Uterus (tissue), 2 donors: ENCODE measurements around the gene SIGLEC10.

Experiments used
- POLR2A ChIP-seq, 2 donors: fragments of 450-650 bp; IDR thresholded peaks; one replicate each; pipeline ENCODE4 v1.6.1; 2016; ENCODE audit warnings: antibody characterized with exemption in 2 of 2, mild to moderate bottlenecking in 1 of 2, moderate library complexity in 1 of 2
- TF ChIP-seq, protein P1 (sequence below), 4 experiments: fragments of 200-600 bp in 2 of 4; fragments of 450-650 bp in 2 of 4; sonication (generic) in 2 of 4; IDR thresholded peaks; one replicate each; pipeline ENCODE4 v1.5.1; 2016 to 2019; ENCODE audit warnings: antibody characterized with exemption in 4 of 4, mild to moderate bottlenecking in 2 of 4, moderate library complexity in 1 of 4

DNA sequence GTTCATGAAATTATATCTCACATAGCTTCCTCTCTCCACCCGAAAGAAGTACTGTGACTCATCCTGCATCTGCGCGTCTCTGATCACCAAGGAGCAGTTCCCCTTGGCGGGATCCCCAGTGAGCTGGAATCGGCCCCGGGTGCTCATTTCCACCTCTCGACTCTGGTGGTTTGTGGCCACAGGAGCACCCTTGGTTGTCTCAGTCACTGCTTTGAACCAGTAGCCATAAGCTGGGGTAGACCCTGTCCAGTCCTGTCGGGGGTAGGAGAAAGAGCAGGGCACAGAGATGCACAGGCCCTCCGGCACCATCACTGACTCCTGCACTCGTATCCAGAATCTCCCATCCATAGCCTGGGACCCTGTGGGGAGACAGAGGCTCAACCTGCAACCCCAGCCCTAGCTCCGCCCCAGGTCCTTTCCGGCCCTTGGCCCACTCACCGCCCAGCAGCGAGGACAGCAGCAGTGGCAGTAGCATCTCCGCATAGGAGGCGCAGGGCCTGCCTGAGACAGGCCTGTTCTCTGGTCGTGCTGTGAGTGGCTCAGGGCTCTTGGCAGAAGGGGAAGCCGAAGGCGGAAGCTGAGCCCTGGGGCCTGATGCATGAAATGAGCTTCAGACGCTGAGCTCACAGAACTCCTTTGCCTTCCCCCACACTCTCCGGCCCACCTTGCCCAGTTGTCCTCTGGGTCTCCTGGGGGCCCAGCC is at the start of gene SIGLEC10:
- TF ChIP-seq, protein P1, sequence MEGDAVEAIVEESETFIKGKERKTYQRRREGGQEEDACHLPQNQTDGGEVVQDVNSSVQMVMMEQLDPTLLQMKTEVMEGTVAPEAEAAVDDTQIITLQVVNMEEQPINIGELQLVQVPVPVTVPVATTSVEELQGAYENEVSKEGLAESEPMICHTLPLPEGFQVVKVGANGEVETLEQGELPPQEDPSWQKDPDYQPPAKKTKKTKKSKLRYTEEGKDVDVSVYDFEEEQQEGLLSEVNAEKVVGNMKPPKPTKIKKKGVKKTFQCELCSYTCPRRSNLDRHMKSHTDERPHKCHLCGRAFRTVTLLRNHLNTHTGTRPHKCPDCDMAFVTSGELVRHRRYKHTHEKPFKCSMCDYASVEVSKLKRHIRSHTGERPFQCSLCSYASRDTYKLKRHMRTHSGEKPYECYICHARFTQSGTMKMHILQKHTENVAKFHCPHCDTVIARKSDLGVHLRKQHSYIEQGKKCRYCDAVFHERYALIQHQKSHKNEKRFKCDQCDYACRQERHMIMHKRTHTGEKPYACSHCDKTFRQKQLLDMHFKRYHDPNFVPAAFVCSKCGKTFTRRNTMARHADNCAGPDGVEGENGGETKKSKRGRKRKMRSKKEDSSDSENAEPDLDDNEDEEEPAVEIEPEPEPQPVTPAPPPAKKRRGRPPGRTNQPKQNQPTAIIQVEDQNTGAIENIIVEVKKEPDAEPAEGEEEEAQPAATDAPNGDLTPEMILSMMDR (IDR thresholded peaks at IDR 0.05), result no peak
- TF ChIP-seq POLR2A (IDR thresholded peaks at IDR 0.05), result no peak
